NCI-H345 treated with DMSO at 0.1 percent for 48 hours (cell line): ENCODE results near the gene LRP1B.

Source experiments
- DNase-seq: peaks from one replicate; lab custom pipeline; 2025; ENCODE audit not compliant: unreplicated experiment; lab: John Stamatoyannopoulos, UW

LRP1B gene

GRCh38 chr2:142131010-142131669, at the start of gene LRP1B:
Gene LRP1B (minus strand): TSS chr2:142131016. CDS start chr2:142130729, 287 bp downstream.
- DNase-seq = peak; percentile 44

- DNase-seq = no peak
These were observed 48.9 kb upstream of the LRP1B start for GRCh38 chr2:142179686-142180085.

GRCh38 chr2:142178604-142179003, 47.8 kb upstream of the LRP1B start:
- no peak for DNase-seq

DNA sequence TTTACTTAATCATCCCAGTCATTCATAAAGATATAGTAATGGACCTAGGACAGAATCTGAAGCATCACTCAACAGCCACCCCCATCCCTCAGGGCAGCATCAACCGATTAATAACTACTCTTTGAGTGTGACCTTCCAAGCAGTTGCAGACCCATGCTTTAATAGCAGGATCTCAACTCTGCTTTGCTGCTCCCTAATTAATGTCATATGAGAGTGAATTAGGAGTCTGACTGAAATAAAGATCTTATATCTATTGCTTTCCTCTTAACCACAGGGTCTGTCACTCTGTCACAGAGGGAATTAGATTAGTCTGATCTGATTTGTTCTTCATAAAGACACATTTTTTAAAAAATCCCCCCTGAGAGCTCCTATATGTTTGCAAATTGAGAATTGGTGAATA, 46.1 kb upstream of the LRP1B start:
- DNase-seq = no peak

GRCh38 chr2:142175813-142176338, 45.1 kb upstream of the LRP1B start:
- no peak for DNase-seq

DNA sequence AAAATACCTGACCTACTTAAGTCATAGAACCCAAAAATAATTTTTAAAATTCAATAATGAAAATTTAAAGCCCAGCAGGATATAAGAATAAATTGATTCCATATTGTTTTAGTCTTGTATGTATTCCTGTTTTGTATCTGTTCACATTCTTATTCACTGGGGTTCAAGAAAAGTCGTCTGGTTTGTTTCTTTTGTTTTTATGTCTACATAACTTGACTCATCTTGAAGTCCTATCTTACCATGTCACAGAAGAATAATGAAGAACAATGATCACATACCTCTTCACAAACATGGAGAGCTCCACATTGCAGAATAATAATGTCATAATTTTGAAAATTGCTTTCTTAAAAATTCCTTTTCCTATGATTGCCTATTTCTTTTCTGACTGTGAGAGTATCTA, 43.4 kb upstream of the LRP1B start:
- no peak for DNase-seq

- DNase-seq = no peak
These were observed 40.0 kb upstream of the LRP1B start for GRCh38 chr2:142170847-142171246.

GRCh38 chr2:142165790-142166189, 35.0 kb upstream of the LRP1B start:
- peak; percentile 1 for DNase-seq

DNA sequence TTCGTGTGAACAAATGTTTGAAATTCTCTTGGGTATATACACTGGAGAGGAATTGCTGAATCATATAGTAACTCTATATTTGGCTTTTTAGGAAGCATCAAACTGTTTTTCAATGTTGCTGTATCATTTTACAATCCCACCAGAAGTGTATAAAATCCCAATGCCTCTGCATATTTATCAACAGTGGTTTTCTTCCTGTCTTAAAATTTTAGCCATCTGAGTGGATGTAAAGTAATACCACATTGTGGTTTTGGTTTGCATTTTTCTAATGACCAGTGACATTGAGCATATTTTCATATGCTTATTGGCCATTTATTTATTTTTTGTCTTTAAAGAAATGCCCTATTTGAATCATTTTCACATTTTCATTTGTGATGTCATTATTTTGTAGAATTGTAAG, 22.8 kb upstream of the LRP1B start:
- no peak for DNase-seq

- no peak for DNase-seq
These were observed 19.6 kb upstream of the LRP1B start for GRCh38 chr2:142150453-142150852.

- DNase-seq = no peak
These were observed 13.7 kb upstream of the LRP1B start for GRCh38 chr2:142144547-142144946.

DNA sequence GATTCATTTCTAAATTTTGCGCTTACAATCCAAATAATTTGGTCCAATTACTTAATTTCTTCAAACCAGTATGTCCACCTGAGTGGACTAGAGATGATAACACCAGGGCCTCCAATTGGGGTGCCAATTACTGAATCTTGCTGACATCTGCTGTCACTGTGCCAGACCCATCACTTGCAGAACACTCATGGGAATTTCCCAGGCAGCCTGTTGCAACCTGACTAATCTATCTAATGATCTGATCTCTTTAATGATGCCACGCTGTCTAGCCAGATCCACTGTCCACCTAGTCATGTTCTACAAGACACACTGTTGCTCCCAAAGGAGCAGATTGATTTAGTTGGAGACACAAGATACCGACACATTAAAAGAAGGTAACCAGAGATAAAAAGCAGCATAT, 11.8 kb upstream of the LRP1B start:
- DNase-seq = no peak

- DNase-seq = peak; percentile 38
These were observed 9.6 kb upstream of the LRP1B start for GRCh38 chr2:142140434-142140845.

- DNase-seq = no peak
These were observed 8.6 kb upstream of the LRP1B start for GRCh38 chr2:142139384-142139783.

GRCh38 chr2:142136571-142136970, 5.8 kb upstream of the LRP1B start:
- no peak for DNase-seq

GRCh38 chr2:142134911-142135310, 4.1 kb upstream of the LRP1B start:
- DNase-seq = no peak

- DNase-seq = peak; percentile 46
These were observed 456 bp downstream of the LRP1B start for GRCh38 chr2:142130111-142131009.

DNA sequence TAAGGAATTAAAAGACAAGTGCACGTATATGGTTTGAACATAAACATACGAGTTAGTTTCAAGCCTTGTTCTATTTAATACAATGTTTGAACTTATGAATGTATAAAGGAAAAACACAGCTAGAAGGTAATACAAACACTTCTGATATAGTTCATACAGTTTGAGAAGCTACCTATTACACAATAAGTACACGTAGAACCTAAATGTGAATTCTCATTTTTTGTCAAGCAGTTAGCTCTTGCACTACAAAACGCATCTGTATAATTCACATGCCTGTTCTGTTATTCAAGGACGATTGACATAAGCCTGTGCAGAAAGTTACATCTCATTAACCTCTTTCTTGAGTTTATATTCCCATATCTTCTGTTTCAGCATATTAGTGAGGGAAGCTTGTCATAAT, 2.7 kb downstream of the LRP1B start:
- DNase-seq = no peak

GRCh38 chr2:142127248-142127647, 3.6 kb downstream of the LRP1B start:
- no peak for DNase-seq

- no peak for DNase-seq
These were observed 6.1 kb downstream of the LRP1B start for GRCh38 chr2:142124706-142125105.

- DNase-seq = no peak
These were observed 11.5 kb downstream of the LRP1B start for GRCh38 chr2:142119347-142119746.

DNA sequence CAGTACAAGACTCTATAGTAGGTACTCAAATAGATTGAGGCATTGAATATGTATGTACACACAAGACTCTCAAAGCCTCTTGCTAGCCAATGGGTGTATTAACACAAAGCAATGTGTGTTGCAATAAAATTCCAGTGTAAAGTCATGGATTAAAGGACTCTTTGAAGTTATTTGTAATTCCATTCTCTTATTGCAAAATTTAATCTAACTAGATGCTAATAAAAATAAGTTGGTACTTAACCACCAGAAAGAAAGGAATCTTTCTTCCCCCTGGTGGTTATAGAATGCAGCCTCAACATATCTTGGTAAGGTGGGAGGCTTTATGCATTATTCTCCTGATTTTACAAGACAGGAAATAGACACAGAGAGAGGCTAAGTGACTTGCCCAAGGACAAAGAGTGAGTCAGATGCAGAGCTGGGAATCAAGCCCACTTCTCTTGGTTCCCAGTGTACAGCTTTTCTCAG, 18.0 kb downstream of the LRP1B start:
- DNase-seq = no peak
